ENCODE data around the gene PCNX2. TPM values are rescaled to one million over a fixed set of nuclear protein-coding genes. Genes with fewer than 3 reads are reported as not detected.

The PCNX2 gene
- total RNA-seq, 1 donor from 2014 or later = 11.3 TPM

- Histone ChIP-seq H3K4me1 (peaks cover 10% of the 10 kb centered on the region), H3K4me3 (no peak overlapping the region), H3K27me3 (ENCODE audit: low read depth) (no peaks in the 10 kb centered on the region), H3K27ac (no peak overlapping the region), H3K9me3 (no peaks in the 10 kb centered on the region), H3K36me3 (no peaks in the 10 kb centered on the region)
- TF ChIP-seq CTCF (IDR thresholded peaks at IDR 0.05) = no peak
- DNase-seq (no peak), ATAC-seq (no peak)
- intact Hi-C loops (cut with DNase I) = no loop called here
These were observed 188.3 kb downstream of the PCNX2 start for GRCh38 chr1:233107130-233107660.

- no peaks in the 10 kb centered on the region for H3K9me3 ChIP-seq
- H3K27ac ChIP-seq = no peak overlapping the region
- H3K36me3 ChIP-seq = no peaks in the 10 kb centered on the region
- H3K4me3 ChIP-seq = no peak overlapping the region
- DNase-seq (no peak), ATAC-seq (no peak)
- no peaks in the 10 kb centered on the region for H3K27me3 ChIP-seq (ENCODE audit: low read depth)
- intact Hi-C loops (cut with DNase I) = no loop called here
- H3K4me1 ChIP-seq = no peaks in the 10 kb centered on the region
- TF ChIP-seq CTCF (IDR thresholded peaks at IDR 0.05) = no peak
These were observed 190.3 kb downstream of the PCNX2 start for GRCh38 chr1:233105225-233105624.

GRCh38 chr1:233102341-233102740 lies 193.2 kb downstream of the PCNX2 start:
- intact Hi-C loops (cut with DNase I) = no loop called here
- no peak for TF ChIP-seq CTCF (IDR thresholded peaks at IDR 0.05)

GRCh38 chr1:233097959-233098580 lies 197.5 kb downstream of the PCNX2 start:
- ATAC-seq = no peak

More at GRCh38 chr1:233102341-233102740, 193.2 kb downstream of the PCNX2 start:
- DNase-seq = no peak
- no peaks in the 10 kb centered on the region for H3K4me1 ChIP-seq
- no peak overlapping the region for H3K4me3 ChIP-seq
- H3K27ac ChIP-seq = no peak overlapping the region
- H3K27me3 ChIP-seq (ENCODE audit: low read depth) = no peaks in the 10 kb centered on the region
- no peak for ATAC-seq
- H3K9me3 ChIP-seq = no peaks in the 10 kb centered on the region
- H3K36me3 ChIP-seq = no peaks in the 10 kb centered on the region

GRCh38 chr1:233097546-233097945 lies 198.0 kb downstream of the PCNX2 start:
- H3K36me3 ChIP-seq = no peaks in the 10 kb centered on the region
- H3K4me3 ChIP-seq = no peak overlapping the region
- no peaks in the 10 kb centered on the region for H3K27me3 ChIP-seq (ENCODE audit: low read depth)
- H3K4me1 ChIP-seq = no peaks in the 10 kb centered on the region
- no peak for TF ChIP-seq CTCF (IDR thresholded peaks at IDR 0.05)
- H3K27ac ChIP-seq = no peak overlapping the region
- H3K9me3 ChIP-seq = no peaks in the 10 kb centered on the region
- intact Hi-C loops (cut with DNase I) = no loop called here
- ATAC-seq = no peak
- DNase-seq = no peak

More at GRCh38 chr1:233097959-233098580, 197.5 kb downstream of the PCNX2 start:
- no peaks in the 10 kb centered on the region for H3K4me1 ChIP-seq
- H3K4me3 ChIP-seq = no peak overlapping the region
- no peaks in the 10 kb centered on the region for H3K9me3 ChIP-seq
- intact Hi-C loops (cut with DNase I) = no loop called here
- no peaks in the 10 kb centered on the region for H3K27me3 ChIP-seq (ENCODE audit: low read depth)
- DNase-seq = no peak
- H3K36me3 ChIP-seq = no peaks in the 10 kb centered on the region
- no peak overlapping the region for H3K27ac ChIP-seq
- TF ChIP-seq CTCF (IDR thresholded peaks at IDR 0.05) = no peak
